SU-DHL-6 (cell line): ENCODE results near the gene SYNRG.
A peak's percentile ranks its signal among the peaks of the same experiment; 100 is the strongest.

Experiments used
- H2AFZ ChIP-seq: fragments of 200-600 bp; sonication (generic); 2 replicates; pipeline ENCODE4 v1.6.1; 2014; ENCODE audit warnings: low read depth, mild to moderate bottlenecking, moderate library complexity, mixed read lengths, antibody characterized with exemption, low read length; ENCODE audit not compliant: severe bottlenecking
- H3F3A ChIP-seq: fragments of 200-600 bp; shearing (Covaris generic); 2 replicates; pipeline ENCODE4 v1.6.0; 2016; ENCODE audit warnings: antibody characterized with exemption, mild to moderate bottlenecking; ENCODE audit not compliant: insufficient read depth
- H3K27ac ChIP-seq: fragments of 200-600 bp; sonication (generic); 2 replicates; pipeline ENCODE4 v1.5.1; 2016; ENCODE audit warnings: low read depth, mild to moderate bottlenecking, low read length, moderate library complexity, mixed read lengths
- H3K27me3 ChIP-seq: fragments of 200-600 bp; sonication (generic), shearing (Covaris generic); 2 replicates; pipeline ENCODE4 v1.6.0; 2014; ENCODE audit warnings: mild to moderate bottlenecking, low read length
- H3K36me3 ChIP-seq: fragments of 200-600 bp; sonication (generic); 2 replicates; pipeline ENCODE4 v1.6.1; 2014; ENCODE audit warnings: mild to moderate bottlenecking, low read length, mixed read lengths
- H3K4me2 ChIP-seq: fragments of 300-600, 200-600 bp; shearing (Covaris generic), sonication (generic); 2 replicates; pipeline ENCODE4 v1.6.0; 2014; ENCODE audit warnings: low read length, low read depth, mild to moderate bottlenecking; ENCODE audit not compliant: poor library complexity, severe bottlenecking
- H3K4me3 ChIP-seq: fragments of 200-600 bp; sonication (generic); 2 replicates; pipeline ENCODE4 v1.5.1; 2014; ENCODE audit warnings: antibody characterized with exemption, low read length, mild to moderate bottlenecking, mixed read lengths; ENCODE audit not compliant: insufficient read depth, poor library complexity, severe bottlenecking
- H3K79me2 ChIP-seq: fragments of 200-600 bp; sonication (generic); 2 replicates; pipeline ENCODE4 v1.6.1; 2014; ENCODE audit warnings: mild to moderate bottlenecking, low read length, moderate library complexity; ENCODE audit not compliant: insufficient read depth
- H3K9ac ChIP-seq: fragments of 200-600 bp; sonication (generic); 2 replicates; pipeline ENCODE4 v1.7.0; 2014; ENCODE audit warnings: mild to moderate bottlenecking, low read length
- H3K9me2 ChIP-seq: fragments of 200-600 bp; sonication (generic); replicated peaks from 2 replicates; pipeline ENCODE4 v1.6.1; 2014; ENCODE audit warnings: low read length; ENCODE audit not compliant: insufficient read depth
- H3K9me3 ChIP-seq: fragments of 200-600 bp; sonication (generic); 2 replicates; pipeline ENCODE4 v1.6.1; 2014; ENCODE audit warnings: low read length, mixed read lengths; ENCODE audit not compliant: insufficient read depth
- H4K20me1 ChIP-seq: fragments of 200-600 bp; sonication (generic); 2 replicates; pipeline ENCODE4 v1.6.1; 2014; ENCODE audit warnings: low read depth, mild to moderate bottlenecking, antibody characterized with exemption, low read length, moderate library complexity, mixed read lengths
- EZH2phosphoT487 ChIP-seq: fragments of 200-600 bp; sonication (generic), shearing (Covaris generic); conservative IDR thresholded peaks from 2 replicates; pipeline ENCODE4 v1.6.1; 2018; ENCODE audit warnings: mild to moderate bottlenecking, antibody characterized with exemption, low read length, moderate library complexity, mixed read lengths
- TF ChIP-seq, protein P1 (sequence below): fragments of 200-600 bp; sonication (generic); IDR thresholded peaks from one replicate; pipeline ENCODE4 v1.5.1; 2017; ENCODE audit warnings: antibody characterized with exemption, mild to moderate bottlenecking, low read length, moderate library complexity; ENCODE audit not compliant: insufficient read depth, poor library complexity, severe bottlenecking

The SYNRG gene

DNA sequence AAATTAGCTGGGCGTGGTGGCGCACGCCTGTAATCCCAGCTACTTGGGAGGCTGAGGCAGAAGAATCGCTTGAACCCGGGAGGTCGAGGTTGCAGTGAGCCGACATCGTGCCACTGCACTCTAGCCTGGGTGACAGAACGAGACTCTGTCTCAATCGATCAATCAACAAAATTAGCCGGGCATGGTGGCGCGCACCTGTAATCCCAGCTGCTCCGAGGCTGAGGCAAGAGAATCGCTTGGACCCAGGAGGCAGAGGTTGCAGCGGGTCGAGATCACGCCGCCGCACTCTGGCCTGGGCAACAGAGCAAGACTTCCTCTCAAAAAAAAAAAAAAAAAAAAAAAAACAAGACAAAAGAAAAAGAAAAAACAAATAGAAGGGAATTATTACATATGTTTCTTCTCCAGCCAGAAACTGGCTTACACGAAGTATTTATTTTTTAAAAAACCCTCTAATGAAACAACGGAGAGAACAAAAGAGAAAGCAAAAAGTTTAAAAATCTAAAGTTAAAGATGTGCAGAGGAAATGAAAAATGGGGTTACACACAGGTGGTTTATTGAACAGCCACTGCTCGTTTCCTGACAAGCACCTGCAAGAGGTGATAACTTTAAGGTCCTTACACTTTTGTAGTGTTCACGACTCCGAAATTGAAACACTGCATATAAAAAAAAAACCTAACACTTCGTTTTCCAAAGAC, 1.4 kb downstream of the SYNRG start:
- no peak for TF ChIP-seq EZH2phosphoT487
- TF ChIP-seq, protein P1, sequence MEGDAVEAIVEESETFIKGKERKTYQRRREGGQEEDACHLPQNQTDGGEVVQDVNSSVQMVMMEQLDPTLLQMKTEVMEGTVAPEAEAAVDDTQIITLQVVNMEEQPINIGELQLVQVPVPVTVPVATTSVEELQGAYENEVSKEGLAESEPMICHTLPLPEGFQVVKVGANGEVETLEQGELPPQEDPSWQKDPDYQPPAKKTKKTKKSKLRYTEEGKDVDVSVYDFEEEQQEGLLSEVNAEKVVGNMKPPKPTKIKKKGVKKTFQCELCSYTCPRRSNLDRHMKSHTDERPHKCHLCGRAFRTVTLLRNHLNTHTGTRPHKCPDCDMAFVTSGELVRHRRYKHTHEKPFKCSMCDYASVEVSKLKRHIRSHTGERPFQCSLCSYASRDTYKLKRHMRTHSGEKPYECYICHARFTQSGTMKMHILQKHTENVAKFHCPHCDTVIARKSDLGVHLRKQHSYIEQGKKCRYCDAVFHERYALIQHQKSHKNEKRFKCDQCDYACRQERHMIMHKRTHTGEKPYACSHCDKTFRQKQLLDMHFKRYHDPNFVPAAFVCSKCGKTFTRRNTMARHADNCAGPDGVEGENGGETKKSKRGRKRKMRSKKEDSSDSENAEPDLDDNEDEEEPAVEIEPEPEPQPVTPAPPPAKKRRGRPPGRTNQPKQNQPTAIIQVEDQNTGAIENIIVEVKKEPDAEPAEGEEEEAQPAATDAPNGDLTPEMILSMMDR: no peak
- Histone ChIP-seq H4K20me1 (no peaks in the 10 kb centered on the region), H3K27me3 (no peaks in the 10 kb centered on the region), H2AFZ (no peak overlapping the region), H3K79me2 (peaks cover 56% of the 10 kb centered on the region), H3K4me3 (peak overlapping the region; percentile 73), H3K9me3 (no peaks in the 10 kb centered on the region), H3K9me2 (no peaks in the 10 kb centered on the region), H3K36me3 (peaks cover 11% of the 10 kb centered on the region; the same call in 1 of the 2 replicates), H3K27ac (peak overlapping the region; percentile 96), H3F3A (peaks cover 36% of the 10 kb centered on the region), H3K9ac (peak overlapping the region; percentile 98), H3K4me2 (peak overlapping the region; percentile 94)

- TF ChIP-seq, protein P1: no peak
- TF ChIP-seq EZH2phosphoT487: no peak
- Histone ChIP-seq H3K36me3 (peaks cover 11% of the 10 kb centered on the region; the same call in 1 of the 2 replicates), H3K9ac (peak overlapping the region; percentile 98), H3K4me2 (peak overlapping the region; percentile 94), H3K4me3 (peak overlapping the region; percentile 35), H3F3A (peaks cover 33% of the 10 kb centered on the region), H3K27ac (peak overlapping the region; percentile 96), H4K20me1 (no peaks in the 10 kb centered on the region), H3K79me2 (peaks cover 74% of the 10 kb centered on the region), H3K9me3 (no peaks in the 10 kb centered on the region), H2AFZ (no peak overlapping the region), H3K9me2 (no peaks in the 10 kb centered on the region), H3K27me3 (no peaks in the 10 kb centered on the region)
These were observed 3.3 kb downstream of the SYNRG start for GRCh38 chr17:37605813-37606505.

GRCh38 chr17:37605081-37605480, 4.1 kb downstream of the SYNRG start:
- Histone ChIP-seq H3K4me2 (peak overlapping the region; percentile 94), H3K4me3 (no peak overlapping the region), H4K20me1 (peaks cover 3% of the 10 kb centered on the region; the same call in 1 of the 2 replicates), H3K79me2 (peaks cover 81% of the 10 kb centered on the region), H3K27me3 (no peaks in the 10 kb centered on the region), H3K9me3 (no peaks in the 10 kb centered on the region), H3F3A (peaks cover 27% of the 10 kb centered on the region), H3K9me2 (no peaks in the 10 kb centered on the region), H3K36me3 (peaks cover 17% of the 10 kb centered on the region; the same call in 1 of the 2 replicates), H3K9ac (no peak overlapping the region), H3K27ac (peak overlapping the region; percentile 96; the same call in 1 of the 2 replicates), H2AFZ (no peak overlapping the region)
- TF ChIP-seq, protein P1: no peak
- no peak for TF ChIP-seq EZH2phosphoT487
